ENCODE measurements around the gene ACSL6.

The ACSL6 gene

GRCh38 chr5:132029609-132030330, 18.3 kb upstream of the ACSL6 start:
- no peak overlapping the region for H3K4me3 ChIP-seq (ENCODE audit: low read depth, low read length)
- in situ Hi-C loops (cut with HindIII; ENCODE audit: low sequenced_read_pairs): no loop called here
- TF ChIP-seq CTCF (IDR thresholded peaks at IDR 0.05; ENCODE audit: low read depth, low read length): no peak
- no peak for DNase-seq (ENCODE audit: low read depth, low spot score)

GRCh38 chr5:132027027-132027426, 15.6 kb upstream of the ACSL6 start:
- in situ Hi-C loops (cut with HindIII; ENCODE audit: low sequenced_read_pairs): no loop called here
- no peak for DNase-seq (ENCODE audit: low read depth, low spot score)
- TF ChIP-seq CTCF (IDR thresholded peaks at IDR 0.05; ENCODE audit: low read depth, low read length): no peak
- no peak overlapping the region for H3K4me3 ChIP-seq (ENCODE audit: low read depth, low read length)

DNA sequence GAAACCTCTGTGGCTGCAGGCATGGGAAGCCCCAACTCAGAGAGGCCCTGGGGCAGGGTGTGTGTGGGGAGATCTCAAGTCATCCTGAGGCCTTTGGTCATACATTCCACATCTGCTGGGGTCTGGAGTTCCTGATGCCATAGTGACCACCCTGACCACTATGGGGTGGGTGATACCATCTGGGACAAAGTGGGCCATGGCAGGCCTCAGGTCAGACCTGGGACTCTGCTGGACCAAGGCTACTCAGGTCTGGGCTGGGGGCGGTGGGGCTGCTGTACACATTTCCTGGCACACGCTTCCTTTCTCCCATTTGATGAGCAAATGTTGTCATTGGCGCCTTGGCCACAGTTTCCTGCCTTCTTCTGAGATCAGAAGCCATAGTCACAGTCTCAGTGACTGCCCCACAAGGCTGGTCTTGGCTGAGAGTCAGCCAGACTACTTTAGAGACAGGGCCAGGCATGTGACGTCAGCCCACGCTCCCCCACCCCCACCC, 15.1 kb upstream of the ACSL6 start:
- no peak overlapping the region for H3K4me3 ChIP-seq (ENCODE audit: low read depth, low read length)
- in situ Hi-C loops (cut with HindIII; ENCODE audit: low sequenced_read_pairs): no loop called here
- TF ChIP-seq CTCF (IDR thresholded peaks at IDR 0.05; ENCODE audit: low read depth, low read length): no peak
- DNase-seq (ENCODE audit: low read depth, low spot score): no peak

GRCh38 chr5:132025403-132025971, 14.0 kb upstream of the ACSL6 start:
- TF ChIP-seq CTCF (IDR thresholded peaks at IDR 0.05; ENCODE audit: low read depth, low read length): no peak
- H3K4me3 ChIP-seq (ENCODE audit: low read depth, low read length): no peak overlapping the region
- in situ Hi-C loops (cut with HindIII; ENCODE audit: low sequenced_read_pairs): no loop called here
- no peak for DNase-seq (ENCODE audit: low read depth, low spot score)

DNA sequence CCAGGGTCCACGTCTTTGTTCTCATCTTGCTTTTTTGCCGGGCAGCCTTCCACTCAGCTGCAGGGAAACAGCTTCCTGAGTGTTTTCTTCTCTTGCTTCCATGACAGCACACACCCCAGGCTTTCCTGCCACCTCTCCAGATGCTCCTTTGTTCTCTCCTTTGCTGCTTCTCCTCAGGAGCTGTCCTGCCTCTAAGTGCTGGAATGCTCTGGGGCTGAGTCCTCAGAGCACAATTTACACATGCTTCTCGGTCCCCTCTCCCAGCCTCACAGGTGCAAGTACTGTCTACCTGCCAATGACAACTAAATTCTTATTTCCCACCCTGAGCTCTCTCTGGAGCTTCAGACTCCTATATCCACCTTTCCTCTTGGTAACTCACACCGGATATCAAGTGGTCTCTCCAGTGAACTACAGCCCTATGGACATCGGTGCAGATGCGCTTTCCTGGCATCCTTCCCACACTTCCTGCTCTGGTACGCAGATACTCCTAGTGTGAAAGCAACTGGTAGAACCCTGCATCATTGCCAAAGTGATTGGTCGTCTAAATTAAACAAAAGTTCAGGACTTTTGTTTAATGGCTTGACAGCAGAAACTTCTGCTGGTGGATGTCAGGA, 13.4 kb upstream of the ACSL6 start:
- in situ Hi-C loops (cut with HindIII; ENCODE audit: low sequenced_read_pairs): no loop called here
- no peak for DNase-seq (ENCODE audit: low read depth, low spot score)
- TF ChIP-seq CTCF (IDR thresholded peaks at IDR 0.05; ENCODE audit: low read depth, low read length): no peak
- H3K4me3 ChIP-seq (ENCODE audit: low read depth, low read length): no peak overlapping the region

DNA sequence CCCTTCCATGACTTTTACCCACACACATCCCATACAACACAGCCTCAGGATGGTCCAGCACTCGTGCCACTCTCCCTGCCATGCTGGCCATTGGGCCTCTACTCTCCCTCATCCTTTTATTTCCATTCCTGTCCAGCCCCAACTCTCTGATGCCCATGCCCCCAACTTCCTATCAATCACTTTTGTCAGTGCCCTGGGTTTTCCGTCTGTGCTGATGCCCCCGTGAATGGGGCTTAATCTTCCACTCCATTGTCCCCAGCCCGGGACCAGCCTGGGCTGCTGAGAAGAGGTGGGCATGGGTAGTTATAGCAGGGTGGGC, 12.6 kb upstream of the ACSL6 start:
- DNase-seq (ENCODE audit: low read depth, low spot score): no peak
- TF ChIP-seq CTCF (IDR thresholded peaks at IDR 0.05; ENCODE audit: low read depth, low read length): no peak
- H3K4me3 ChIP-seq (ENCODE audit: low read depth, low read length): no peak overlapping the region
- in situ Hi-C loops (cut with HindIII; ENCODE audit: low sequenced_read_pairs): no loop called here

Data from astrocyte of the spinal cord (primary cell).